K562 (cell line): ENCODE data around the gene ACTRT3.

Source experiments
- U2AF2 ChIP-seq: fragments of 200-400 bp; formaldehyde crosslinking; optimal IDR thresholded peaks from 2 replicates; pipeline ENCODE3; 2017; ENCODE audit warnings: low read depth, mild to moderate bottlenecking, low read length
- ZNF263 ChIP-seq: sonication (generic); formaldehyde crosslinking; IDR thresholded peaks from 2 replicates; pipeline ENCODE4 v1.8.0; 2022; ENCODE audit warnings: mild to moderate bottlenecking, missing genetic modification reagents, borderline replicate concordance

DNA sequence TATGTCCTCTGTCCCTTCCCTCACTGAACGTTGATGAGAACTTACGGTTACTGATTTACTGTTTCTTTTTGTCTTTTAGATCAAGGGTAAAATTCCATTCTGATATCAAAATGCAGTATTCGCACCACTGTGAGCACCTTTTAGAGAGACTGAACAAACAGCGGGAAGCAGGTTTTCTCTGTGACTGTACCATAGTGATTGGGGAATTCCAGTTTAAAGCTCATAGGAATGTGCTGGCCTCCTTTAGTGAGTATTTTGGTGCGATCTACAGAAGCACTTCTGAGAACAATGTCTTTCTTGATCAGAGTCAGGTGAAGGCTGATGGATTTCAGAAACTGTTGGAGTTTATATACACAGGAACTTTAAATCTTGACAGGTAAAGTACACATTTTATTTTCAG lies 4.8 kb upstream of the ACTRT3 start:
- no peak for TF ChIP-seq ZNF263 (CRISPR knock-in tag)
- no peak for TF ChIP-seq U2AF2
